HEK293 (cell line): ENCODE measurements around the gene CTNNA2.

Source experiments
- GLI4 ChIP-seq: fragments of 450-650 bp; formaldehyde crosslinking; IDR thresholded peaks from 2 replicates; pipeline ENCODE4 v1.5.1; 2016; ENCODE audit warnings: missing biosample characterization, missing genetic modification characterization
- REPIN1 ChIP-seq: fragments of 450-650 bp; formaldehyde crosslinking; IDR thresholded peaks from 2 replicates; pipeline ENCODE4 v1.5.1; 2017; ENCODE audit warnings: missing biosample characterization, missing genetic modification characterization, low read depth
- ZBTB7A ChIP-seq: fragments of 450-650 bp; formaldehyde crosslinking; IDR thresholded peaks from 2 replicates; pipeline ENCODE4 v1.5.1; 2016; ENCODE audit warnings: low read depth, missing biosample characterization, missing genetic modification characterization
- ZNF174 ChIP-seq: fragments of 450-650 bp; formaldehyde crosslinking; IDR thresholded peaks from 2 replicates; pipeline ENCODE4 v1.5.0; 2017; ENCODE audit warnings: missing biosample characterization, mild to moderate bottlenecking, missing genetic modification characterization
- ZNF175 ChIP-seq: fragments of 450-650 bp; formaldehyde crosslinking; IDR thresholded peaks from 2 replicates; pipeline ENCODE4 v1.5.1; 2016; ENCODE audit warnings: missing biosample characterization, missing genetic modification characterization
- ZNF211 ChIP-seq: fragments of 450-650 bp; formaldehyde crosslinking; IDR thresholded peaks from 2 replicates; pipeline ENCODE4 v1.5.1; 2016; ENCODE audit warnings: low read depth, missing biosample characterization, missing genetic modification characterization
- ZNF48 ChIP-seq: fragments of 450-650 bp; formaldehyde crosslinking; IDR thresholded peaks from 2 replicates; pipeline ENCODE4 v1.5.1; 2016; ENCODE audit warnings: missing biosample characterization, missing genetic modification characterization
- ZNF514 ChIP-seq: fragments of 450-650 bp; formaldehyde crosslinking; IDR thresholded peaks from 2 replicates; pipeline ENCODE4 v1.5.1; 2016; ENCODE audit warnings: missing biosample characterization, missing genetic modification characterization
- ZNF529 ChIP-seq: fragments of 450-650 bp; formaldehyde crosslinking; IDR thresholded peaks from 2 replicates; pipeline ENCODE4 v1.5.1; 2017; ENCODE audit warnings: missing genetic modification characterization, missing biosample characterization; ENCODE audit not compliant: insufficient replicate concordance
- ZNF561 ChIP-seq: fragments of 450-650 bp; IDR thresholded peaks from 2 replicates; pipeline ENCODE4 v1.5.1; 2018; ENCODE audit warnings: missing biosample characterization, missing genetic modification characterization, borderline replicate concordance
- TF ChIP-seq, protein P1 (sequence below): fragments of 450-650 bp; formaldehyde crosslinking; IDR thresholded peaks from 2 replicates; pipeline ENCODE4 v1.5.1; 2016; ENCODE audit warnings: missing biosample characterization, missing genetic modification characterization
- TF ChIP-seq, protein P2 (sequence below): fragments of 450-650 bp; formaldehyde crosslinking; IDR thresholded peaks from 2 replicates; pipeline ENCODE4; 2016; ENCODE audit warnings: missing biosample characterization, missing genetic modification characterization

GRCh38 chr2:80546766-80547165 is 1033.9 kb downstream of the CTNNA2 start:
- TF ChIP-seq, protein P1, sequence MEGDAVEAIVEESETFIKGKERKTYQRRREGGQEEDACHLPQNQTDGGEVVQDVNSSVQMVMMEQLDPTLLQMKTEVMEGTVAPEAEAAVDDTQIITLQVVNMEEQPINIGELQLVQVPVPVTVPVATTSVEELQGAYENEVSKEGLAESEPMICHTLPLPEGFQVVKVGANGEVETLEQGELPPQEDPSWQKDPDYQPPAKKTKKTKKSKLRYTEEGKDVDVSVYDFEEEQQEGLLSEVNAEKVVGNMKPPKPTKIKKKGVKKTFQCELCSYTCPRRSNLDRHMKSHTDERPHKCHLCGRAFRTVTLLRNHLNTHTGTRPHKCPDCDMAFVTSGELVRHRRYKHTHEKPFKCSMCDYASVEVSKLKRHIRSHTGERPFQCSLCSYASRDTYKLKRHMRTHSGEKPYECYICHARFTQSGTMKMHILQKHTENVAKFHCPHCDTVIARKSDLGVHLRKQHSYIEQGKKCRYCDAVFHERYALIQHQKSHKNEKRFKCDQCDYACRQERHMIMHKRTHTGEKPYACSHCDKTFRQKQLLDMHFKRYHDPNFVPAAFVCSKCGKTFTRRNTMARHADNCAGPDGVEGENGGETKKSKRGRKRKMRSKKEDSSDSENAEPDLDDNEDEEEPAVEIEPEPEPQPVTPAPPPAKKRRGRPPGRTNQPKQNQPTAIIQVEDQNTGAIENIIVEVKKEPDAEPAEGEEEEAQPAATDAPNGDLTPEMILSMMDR, result no peak
- TF ChIP-seq GLI4 (tag by site-specific recombination) (no peak), REPIN1 (tag by site-specific recombination) (no peak), ZNF529 (tag by site-specific recombination) (no peak), ZNF514 (no peak), ZBTB7A (tag by site-specific recombination) (no peak), ZNF561 (tag by site-specific recombination) (no peak), ZNF211 (tag by site-specific recombination) (no peak), ZNF174 (tag by site-specific recombination) (no peak), ZNF48 (no peak), ZNF175 (tag by site-specific recombination) (no peak)
- TF ChIP-seq, protein P2, sequence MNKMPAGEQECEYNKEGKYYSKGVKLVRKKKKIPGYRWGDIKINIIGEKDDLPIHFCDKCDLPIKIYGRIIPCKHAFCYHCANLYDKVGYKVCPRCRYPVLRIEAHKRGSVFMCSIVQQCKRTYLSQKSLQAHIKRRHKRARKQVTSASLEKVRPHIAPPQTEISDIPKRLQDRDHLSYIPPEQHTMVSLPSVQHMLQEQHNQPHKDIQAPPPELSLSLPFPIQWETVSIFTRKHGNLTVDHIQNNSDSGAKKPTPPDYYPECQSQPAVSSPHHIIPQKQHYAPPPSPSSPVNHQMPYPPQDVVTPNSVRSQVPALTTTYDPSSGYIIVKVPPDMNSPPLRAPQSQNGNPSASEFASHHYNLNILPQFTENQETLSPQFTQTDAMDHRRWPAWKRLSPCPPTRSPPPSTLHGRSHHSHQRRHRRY (tag by site-specific recombination), result no peak
